22Rv1 (cell line): ENCODE results near the gene NPTX1.

Source experiments
- ZFX ChIP-seq: fragments of 450-650 bp; IDR thresholded peaks from 2 replicates; pipeline ENCODE4 v1.6.1; 2017; ENCODE audit warnings: antibody characterized with exemption, borderline replicate concordance
- TF ChIP-seq, protein P1 (sequence below): fragments of 450-650 bp; IDR thresholded peaks from 2 replicates; pipeline ENCODE4 v1.5.1; 2017; ENCODE audit warnings: mild to moderate bottlenecking

DNA sequence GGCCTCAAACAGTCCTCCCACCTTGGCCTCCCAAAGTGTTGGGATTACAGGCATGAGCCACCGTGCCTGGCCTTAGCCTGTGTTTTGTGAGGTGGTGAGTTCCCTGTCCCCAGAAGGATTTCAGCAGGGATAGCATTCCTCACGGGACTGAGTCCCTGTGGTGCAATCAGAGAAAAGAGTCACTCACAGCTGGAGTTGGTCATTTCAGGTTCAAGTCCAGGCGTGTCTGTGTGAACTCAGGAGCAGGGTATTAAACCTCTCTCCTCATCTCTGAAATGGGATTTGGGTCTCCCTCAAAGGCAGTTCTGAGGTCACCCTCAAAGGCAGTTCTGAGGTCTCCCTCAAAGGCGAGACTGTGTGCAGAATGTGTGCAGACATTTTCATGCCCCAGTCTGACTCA is 28.6 kb downstream of the NPTX1 start:
- TF ChIP-seq, protein P1, sequence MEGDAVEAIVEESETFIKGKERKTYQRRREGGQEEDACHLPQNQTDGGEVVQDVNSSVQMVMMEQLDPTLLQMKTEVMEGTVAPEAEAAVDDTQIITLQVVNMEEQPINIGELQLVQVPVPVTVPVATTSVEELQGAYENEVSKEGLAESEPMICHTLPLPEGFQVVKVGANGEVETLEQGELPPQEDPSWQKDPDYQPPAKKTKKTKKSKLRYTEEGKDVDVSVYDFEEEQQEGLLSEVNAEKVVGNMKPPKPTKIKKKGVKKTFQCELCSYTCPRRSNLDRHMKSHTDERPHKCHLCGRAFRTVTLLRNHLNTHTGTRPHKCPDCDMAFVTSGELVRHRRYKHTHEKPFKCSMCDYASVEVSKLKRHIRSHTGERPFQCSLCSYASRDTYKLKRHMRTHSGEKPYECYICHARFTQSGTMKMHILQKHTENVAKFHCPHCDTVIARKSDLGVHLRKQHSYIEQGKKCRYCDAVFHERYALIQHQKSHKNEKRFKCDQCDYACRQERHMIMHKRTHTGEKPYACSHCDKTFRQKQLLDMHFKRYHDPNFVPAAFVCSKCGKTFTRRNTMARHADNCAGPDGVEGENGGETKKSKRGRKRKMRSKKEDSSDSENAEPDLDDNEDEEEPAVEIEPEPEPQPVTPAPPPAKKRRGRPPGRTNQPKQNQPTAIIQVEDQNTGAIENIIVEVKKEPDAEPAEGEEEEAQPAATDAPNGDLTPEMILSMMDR = no peak
- no peak for TF ChIP-seq ZFX
